SU-DHL-6 (cell line): Measurements from ENCODE around the gene WNT3.

Experiments used
- CTCF ChIP-seq: fragments of 200-600 bp; sonication (generic); IDR thresholded peaks from one replicate; pipeline ENCODE4 v1.5.1; 2017; ENCODE audit warnings: antibody characterized with exemption, mild to moderate bottlenecking, low read length, moderate library complexity; ENCODE audit not compliant: insufficient read depth, poor library complexity, severe bottlenecking
- EZH2phosphoT487 ChIP-seq: fragments of 200-600 bp; sonication (generic), shearing (Covaris generic); conservative IDR thresholded peaks from 2 replicates; pipeline ENCODE4 v1.6.1; 2018; ENCODE audit warnings: mild to moderate bottlenecking, antibody characterized with exemption, low read length, moderate library complexity, mixed read lengths

GRCh38 chr17:46812624-46813318, 5.7 kb downstream of the WNT3 start:
- TF ChIP-seq CTCF, result no peak
- no peak for TF ChIP-seq EZH2phosphoT487
